ENCODE data around the gene PPP1R3D.

GRCh38 chr20:59961423-59961822 is 21.3 kb upstream of the PPP1R3D start:
- TF ChIP-seq CTCF (IDR thresholded peaks at IDR 0.05) = no peak
- no peak for TF ChIP-seq EZH2 (IDR thresholded peaks at IDR 0.05)
